Calu3 (cell line): Measurements from ENCODE around the gene CNTNAP2. TPM values are rescaled to one million over a fixed set of nuclear protein-coding genes. Genes with fewer than 3 reads are reported as not detected.

Experiments
- BruUV-seq: library from RNA; stranded (reverse); fragments of 400-500 nt; replicated peaks from 2 replicates; lab custom pipeline; 2021; lab: Mats Ljungman, UMichigan
- CTCF ChIA-PET: fragments of 300-600 bp; sonication (Branson Sonifier 250); formaldehyde crosslinking; loops from one replicate; lab custom pipeline; 2022; ENCODE audit warnings: antibody characterized with exemption; lab: Charles Lee
- DNase-seq: peaks from one replicate; pipeline ENCODE4 v3.0.0; 2022
- H3K27ac Mint-ChIP-seq: one replicate; pipeline ENCODE4 v1.8.0; 2022; ENCODE audit warnings: mixed read lengths; ENCODE audit not compliant: unreplicated experiment
- H3K27me3 Mint-ChIP-seq: one replicate; pipeline ENCODE4 v1.8.0; 2022; ENCODE audit warnings: mixed read lengths; ENCODE audit not compliant: unreplicated experiment
- H3K36me3 Mint-ChIP-seq: one replicate; pipeline ENCODE4 v1.8.0; 2022; ENCODE audit warnings: mild to moderate bottlenecking, moderate library complexity, mixed read lengths; ENCODE audit not compliant: insufficient read depth, unreplicated experiment
- H3K4me1 Mint-ChIP-seq: one replicate; pipeline ENCODE4 v1.8.0; 2022; ENCODE audit warnings: mild to moderate bottlenecking, low read depth, mixed read lengths; ENCODE audit not compliant: unreplicated experiment
- H3K4me3 Mint-ChIP-seq: one replicate; pipeline ENCODE4 v1.8.0; 2022; ENCODE audit warnings: mild to moderate bottlenecking, low read depth, moderate library complexity, mixed read lengths; ENCODE audit not compliant: unreplicated experiment
- H3K9me3 Mint-ChIP-seq: one replicate; pipeline ENCODE4 v1.8.0; 2022; ENCODE audit warnings: low read depth, mixed read lengths; ENCODE audit not compliant: unreplicated experiment
- CTCF ChIP-seq: fragments of 200-600 bp; IDR thresholded peaks from one replicate; pipeline ENCODE4 v1.8.0; 2022; ENCODE audit warnings: antibody characterized with exemption; ENCODE audit not compliant: unreplicated experiment
- intact Hi-C: fragments of 100-400 bp; cut with micrococcal nuclease; formaldehyde crosslinking; loops from one replicate; pipeline ENCODE4 v1.10.0; 2022; ENCODE audit not compliant: unreplicated experiment
- total RNA-seq: library from RNA; stranded (reverse); gene quantifications from 2 replicates; pipeline ENCODE4 v1.2.3, GENCODE V29; 2022

CNTNAP2 gene
- total RNA-seq, 1 experiment from 2014 or later = 1.1 TPM

GRCh38 chr7:148434181-148434757 is 2317.7 kb downstream of the CNTNAP2 start:
- CTCF ChIA-PET = no interaction called here
- Mint-ChIP-seq H3K4me1 (no peaks in the 10 kb centered on the region), H3K36me3 (no peaks in the 10 kb centered on the region), H3K4me3 (no peak overlapping the region), H3K27me3 (peaks cover 39% of the 10 kb centered on the region), H3K9me3 (no peaks in the 10 kb centered on the region), H3K27ac (no peak overlapping the region)
- no peak for TF ChIP-seq CTCF
- intact Hi-C loops = no loop called here
- no peak for DNase-seq
- BruUV-seq = no TSS peak

DNA sequence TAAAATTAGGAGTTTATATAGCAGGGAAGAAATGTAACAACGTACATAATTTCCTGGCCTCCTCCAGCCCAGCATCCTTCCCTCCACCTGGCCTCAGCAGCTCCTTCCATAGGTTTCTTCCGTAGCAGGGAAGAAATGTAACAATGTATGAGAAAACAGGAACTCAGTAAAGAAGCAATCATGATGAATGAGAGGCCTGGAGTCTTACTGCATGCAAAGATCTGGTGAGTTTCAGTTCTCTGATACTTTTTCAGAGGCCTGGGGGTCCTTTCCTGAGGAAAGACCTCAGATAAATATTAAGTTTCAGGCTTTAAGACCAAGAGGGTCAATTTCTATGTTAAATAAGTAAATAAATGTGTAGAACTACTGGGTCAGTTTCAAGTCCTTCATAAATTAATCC is 2318.3 kb downstream of the CNTNAP2 start:
- TF ChIP-seq CTCF = no peak
- Mint-ChIP-seq H3K4me3 (no peak overlapping the region), H3K9me3 (no peaks in the 10 kb centered on the region), H3K27me3 (peaks cover 39% of the 10 kb centered on the region), H3K36me3 (no peaks in the 10 kb centered on the region), H3K27ac (no peak overlapping the region), H3K4me1 (no peaks in the 10 kb centered on the region)
- DNase-seq = no peak
- intact Hi-C loops = no loop called here
- CTCF ChIA-PET = no interaction called here
- no TSS peak for BruUV-seq

DNA sequence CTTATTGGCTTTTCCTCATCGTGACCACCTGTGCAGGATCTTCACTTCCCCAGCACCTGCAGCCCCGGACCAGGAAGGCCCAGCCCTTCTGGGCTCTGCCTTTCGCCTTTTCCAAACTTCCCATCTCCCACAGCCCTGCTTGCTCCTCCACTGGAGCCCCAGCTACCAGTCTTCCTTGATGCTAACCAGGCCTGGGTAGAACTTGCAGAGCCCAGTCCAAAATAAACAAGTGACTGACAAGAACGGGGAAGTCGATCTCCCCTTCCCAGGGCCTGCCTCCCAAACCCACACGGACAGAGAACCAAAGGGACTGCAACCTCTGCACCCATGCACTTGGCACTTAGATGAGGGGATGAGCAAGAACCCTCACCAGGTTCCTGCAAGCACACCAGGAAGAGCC is 2319.1 kb downstream of the CNTNAP2 start:
- H3K27ac Mint-ChIP-seq = no peak overlapping the region
- H3K36me3 Mint-ChIP-seq = no peaks in the 10 kb centered on the region
- peaks cover 39% of the 10 kb centered on the region for H3K27me3 Mint-ChIP-seq
- H3K4me3 Mint-ChIP-seq = no peak overlapping the region
- H3K9me3 Mint-ChIP-seq = no peaks in the 10 kb centered on the region
- intact Hi-C loops = no loop called here
- TF ChIP-seq CTCF = no peak
- no peaks in the 10 kb centered on the region for H3K4me1 Mint-ChIP-seq
- DNase-seq = no peak
- CTCF ChIA-PET = no interaction called here
- no TSS peak for BruUV-seq

GRCh38 chr7:148436135-148436534 is 2319.5 kb downstream of the CNTNAP2 start:
- BruUV-seq = no TSS peak
- Mint-ChIP-seq H3K36me3 (no peaks in the 10 kb centered on the region), H3K27me3 (peaks cover 39% of the 10 kb centered on the region), H3K4me1 (no peaks in the 10 kb centered on the region), H3K27ac (no peak overlapping the region), H3K4me3 (no peak overlapping the region), H3K9me3 (no peaks in the 10 kb centered on the region)
- intact Hi-C loops = no loop called here
- CTCF ChIA-PET = no interaction called here
- no peak for TF ChIP-seq CTCF
- DNase-seq = no peak
